ENCODE results near the gene KRTAP29-1.

KRTAP29-1 gene

DNA sequence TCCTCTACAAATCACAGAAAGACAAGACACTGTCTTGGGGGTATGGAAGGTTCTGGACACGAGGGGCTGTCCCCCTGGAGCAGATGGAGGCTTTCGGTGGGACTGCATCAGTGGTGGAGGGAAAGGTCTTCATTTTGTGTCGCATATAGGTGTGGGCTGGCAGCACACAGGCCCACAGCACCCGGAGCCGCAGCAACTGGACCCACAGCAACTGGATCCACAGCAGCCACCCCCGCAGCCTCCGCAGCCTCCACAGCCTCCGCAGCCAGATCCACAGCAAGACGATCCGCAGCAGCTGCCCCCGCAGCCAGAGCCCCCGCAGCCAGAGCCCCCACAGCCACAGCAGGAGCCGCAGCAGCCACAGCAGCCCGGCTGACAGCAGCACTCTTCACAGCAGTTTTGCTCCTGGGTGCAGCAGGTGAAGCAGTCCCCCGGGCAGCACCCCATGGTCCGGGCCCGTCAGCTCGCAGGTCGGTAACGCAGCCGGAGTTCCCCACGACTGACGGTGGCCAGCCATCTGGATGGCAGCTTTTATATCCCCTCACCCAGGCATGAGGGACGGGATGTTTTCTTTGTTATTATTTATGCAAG lies 12.6 kb upstream of the KRTAP29-1 start, which contains the start of gene KRTAP17-1:
TSS of gene KRTAP17-1 (minus strand) at position 507 of the 591 bp plus-strand sequence. CDS start at position 447, 60 bp downstream.
- TF ChIP-seq CSDC2 (CRISPR knock-in tag; IDR thresholded peaks at IDR 0.05): no peak
- no peak for TF ChIP-seq SNAI2 (CRISPR knock-in tag; IDR thresholded peaks at IDR 0.05)
- TF ChIP-seq, protein P1, sequence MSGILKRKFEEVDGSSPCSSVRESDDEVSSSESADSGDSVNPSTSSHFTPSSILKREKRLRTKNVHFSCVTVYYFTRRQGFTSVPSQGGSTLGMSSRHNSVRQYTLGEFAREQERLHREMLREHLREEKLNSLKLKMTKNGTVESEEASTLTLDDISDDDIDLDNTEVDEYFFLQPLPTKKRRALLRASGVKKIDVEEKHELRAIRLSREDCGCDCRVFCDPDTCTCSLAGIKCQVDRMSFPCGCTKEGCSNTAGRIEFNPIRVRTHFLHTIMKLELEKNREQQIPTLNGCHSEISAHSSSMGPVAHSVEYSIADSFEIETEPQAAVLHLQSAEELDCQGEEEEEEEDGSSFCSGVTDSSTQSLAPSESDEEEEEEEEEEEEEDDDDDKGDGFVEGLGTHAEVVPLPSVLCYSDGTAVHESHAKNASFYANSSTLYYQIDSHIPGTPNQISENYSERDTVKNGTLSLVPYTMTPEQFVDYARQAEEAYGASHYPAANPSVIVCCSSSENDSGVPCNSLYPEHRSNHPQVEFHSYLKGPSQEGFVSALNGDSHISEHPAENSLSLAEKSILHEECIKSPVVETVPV (CRISPR knock-in tag; IDR thresholded peaks at IDR 0.05): no peak
- TF ChIP-seq RARB (CRISPR knock-in tag; IDR thresholded peaks at IDR 0.05): no peak
- TF ChIP-seq ZNF70 (CRISPR knock-in tag; IDR thresholded peaks at IDR 0.05): no peak
- TF ChIP-seq, protein P2, sequence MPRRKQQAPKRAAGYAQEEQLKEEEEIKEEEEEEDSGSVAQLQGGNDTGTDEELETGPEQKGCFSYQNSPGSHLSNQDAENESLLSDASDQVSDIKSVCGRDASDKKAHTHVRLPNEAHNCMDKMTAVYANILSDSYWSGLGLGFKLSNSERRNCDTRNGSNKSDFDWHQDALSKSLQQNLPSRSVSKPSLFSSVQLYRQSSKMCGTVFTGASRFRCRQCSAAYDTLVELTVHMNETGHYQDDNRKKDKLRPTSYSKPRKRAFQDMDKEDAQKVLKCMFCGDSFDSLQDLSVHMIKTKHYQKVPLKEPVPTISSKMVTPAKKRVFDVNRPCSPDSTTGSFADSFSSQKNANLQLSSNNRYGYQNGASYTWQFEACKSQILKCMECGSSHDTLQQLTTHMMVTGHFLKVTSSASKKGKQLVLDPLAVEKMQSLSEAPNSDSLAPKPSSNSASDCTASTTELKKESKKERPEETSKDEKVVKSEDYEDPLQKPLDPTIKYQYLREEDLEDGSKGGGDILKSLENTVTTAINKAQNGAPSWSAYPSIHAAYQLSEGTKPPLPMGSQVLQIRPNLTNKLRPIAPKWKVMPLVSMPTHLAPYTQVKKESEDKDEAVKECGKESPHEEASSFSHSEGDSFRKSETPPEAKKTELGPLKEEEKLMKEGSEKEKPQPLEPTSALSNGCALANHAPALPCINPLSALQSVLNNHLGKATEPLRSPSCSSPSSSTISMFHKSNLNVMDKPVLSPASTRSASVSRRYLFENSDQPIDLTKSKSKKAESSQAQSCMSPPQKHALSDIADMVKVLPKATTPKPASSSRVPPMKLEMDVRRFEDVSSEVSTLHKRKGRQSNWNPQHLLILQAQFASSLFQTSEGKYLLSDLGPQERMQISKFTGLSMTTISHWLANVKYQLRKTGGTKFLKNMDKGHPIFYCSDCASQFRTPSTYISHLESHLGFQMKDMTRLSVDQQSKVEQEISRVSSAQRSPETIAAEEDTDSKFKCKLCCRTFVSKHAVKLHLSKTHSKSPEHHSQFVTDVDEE (CRISPR knock-in tag; IDR thresholded peaks at IDR 0.05): no peak
- no peak for TF ChIP-seq ESRRG (CRISPR knock-in tag; IDR thresholded peaks at IDR 0.05)
- TF ChIP-seq ARNTL (CRISPR knock-in tag; IDR thresholded peaks at IDR 0.05; ENCODE audit: borderline replicate concordance, low read depth): no peak
- TF ChIP-seq TCF4 (CRISPR knock-in tag; IDR thresholded peaks at IDR 0.05; ENCODE audit: borderline replicate concordance): no peak
- TF ChIP-seq TOX (CRISPR knock-in tag; IDR thresholded peaks at IDR 0.05; ENCODE audit: borderline replicate concordance): no peak
- TF ChIP-seq PPARA (CRISPR knock-in tag; IDR thresholded peaks at IDR 0.05; ENCODE audit: borderline replicate concordance): no peak
- TF ChIP-seq ZNF8 (CRISPR knock-in tag; IDR thresholded peaks at IDR 0.05): no peak
- no peak for TF ChIP-seq ISL1 (CRISPR knock-in tag; IDR thresholded peaks at IDR 0.05)
- no peak for TF ChIP-seq ZFP3 (CRISPR knock-in tag; IDR thresholded peaks at IDR 0.05)
- no peak for TF ChIP-seq ZFP30 (CRISPR knock-in tag; IDR thresholded peaks at IDR 0.05)
- ATAC-seq: no peak

DNA sequence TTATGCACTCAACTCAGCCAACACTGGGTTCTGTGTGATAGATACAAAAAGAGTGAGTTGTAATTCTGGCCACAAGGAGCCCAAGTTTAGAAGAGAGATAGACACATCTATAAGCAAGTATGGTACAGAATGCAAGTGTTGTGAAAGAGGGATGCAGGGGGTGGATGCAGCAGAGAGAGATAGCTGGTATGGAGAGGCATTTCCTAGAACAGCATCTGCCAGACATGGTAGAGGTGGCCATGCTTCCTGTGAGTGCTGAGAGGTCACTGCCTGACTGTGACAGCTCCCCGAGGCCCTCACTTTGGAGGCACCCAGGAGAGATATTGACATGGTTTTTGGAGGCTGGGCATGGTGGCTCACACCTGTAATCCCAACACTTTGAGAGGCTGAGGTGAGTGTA lies 8.5 kb upstream of the KRTAP29-1 start:
- no peak for ATAC-seq

More for the DNA sequence above, 8.5 kb upstream of the KRTAP29-1 start:
- TF ChIP-seq, protein P2 (CRISPR knock-in tag; IDR thresholded peaks at IDR 0.05): no peak
- TF ChIP-seq OSR1 (CRISPR knock-in tag; IDR thresholded peaks at IDR 0.05) (no peak), PPARA (CRISPR knock-in tag; IDR thresholded peaks at IDR 0.05; ENCODE audit: borderline replicate concordance) (no peak), ZC3H10 (CRISPR knock-in tag; IDR thresholded peaks at IDR 0.05) (no peak), ZNF70 (CRISPR knock-in tag; IDR thresholded peaks at IDR 0.05) (no peak), TCF4 (CRISPR knock-in tag; IDR thresholded peaks at IDR 0.05; ENCODE audit: borderline replicate concordance) (no peak), RARB (CRISPR knock-in tag; IDR thresholded peaks at IDR 0.05) (no peak), SNAI2 (CRISPR knock-in tag; IDR thresholded peaks at IDR 0.05) (no peak), ZFP3 (CRISPR knock-in tag; IDR thresholded peaks at IDR 0.05) (no peak), ZFP30 (CRISPR knock-in tag; IDR thresholded peaks at IDR 0.05) (no peak), ESRRG (CRISPR knock-in tag; IDR thresholded peaks at IDR 0.05) (no peak), ARNTL (CRISPR knock-in tag; IDR thresholded peaks at IDR 0.05; ENCODE audit: borderline replicate concordance, low read depth) (no peak), BACH2 (CRISPR knock-in tag; IDR thresholded peaks at IDR 0.05; ENCODE audit: borderline replicate concordance) (no peak), ISL1 (CRISPR knock-in tag; IDR thresholded peaks at IDR 0.05) (no peak), GLIS3 (CRISPR knock-in tag; IDR thresholded peaks at IDR 0.05) (no peak)
- TF ChIP-seq, protein P3, sequence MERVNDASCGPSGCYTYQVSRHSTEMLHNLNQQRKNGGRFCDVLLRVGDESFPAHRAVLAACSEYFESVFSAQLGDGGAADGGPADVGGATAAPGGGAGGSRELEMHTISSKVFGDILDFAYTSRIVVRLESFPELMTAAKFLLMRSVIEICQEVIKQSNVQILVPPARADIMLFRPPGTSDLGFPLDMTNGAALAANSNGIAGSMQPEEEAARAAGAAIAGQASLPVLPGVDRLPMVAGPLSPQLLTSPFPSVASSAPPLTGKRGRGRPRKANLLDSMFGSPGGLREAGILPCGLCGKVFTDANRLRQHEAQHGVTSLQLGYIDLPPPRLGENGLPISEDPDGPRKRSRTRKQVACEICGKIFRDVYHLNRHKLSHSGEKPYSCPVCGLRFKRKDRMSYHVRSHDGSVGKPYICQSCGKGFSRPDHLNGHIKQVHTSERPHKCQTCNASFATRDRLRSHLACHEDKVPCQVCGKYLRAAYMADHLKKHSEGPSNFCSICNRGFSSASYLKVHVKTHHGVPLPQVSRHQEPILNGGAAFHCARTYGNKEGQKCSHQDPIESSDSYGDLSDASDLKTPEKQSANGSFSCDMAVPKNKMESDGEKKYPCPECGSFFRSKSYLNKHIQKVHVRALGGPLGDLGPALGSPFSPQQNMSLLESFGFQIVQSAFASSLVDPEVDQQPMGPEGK (CRISPR knock-in tag; IDR thresholded peaks at IDR 0.05; ENCODE audit: borderline replicate concordance): no peak
- TF ChIP-seq, protein P4, sequence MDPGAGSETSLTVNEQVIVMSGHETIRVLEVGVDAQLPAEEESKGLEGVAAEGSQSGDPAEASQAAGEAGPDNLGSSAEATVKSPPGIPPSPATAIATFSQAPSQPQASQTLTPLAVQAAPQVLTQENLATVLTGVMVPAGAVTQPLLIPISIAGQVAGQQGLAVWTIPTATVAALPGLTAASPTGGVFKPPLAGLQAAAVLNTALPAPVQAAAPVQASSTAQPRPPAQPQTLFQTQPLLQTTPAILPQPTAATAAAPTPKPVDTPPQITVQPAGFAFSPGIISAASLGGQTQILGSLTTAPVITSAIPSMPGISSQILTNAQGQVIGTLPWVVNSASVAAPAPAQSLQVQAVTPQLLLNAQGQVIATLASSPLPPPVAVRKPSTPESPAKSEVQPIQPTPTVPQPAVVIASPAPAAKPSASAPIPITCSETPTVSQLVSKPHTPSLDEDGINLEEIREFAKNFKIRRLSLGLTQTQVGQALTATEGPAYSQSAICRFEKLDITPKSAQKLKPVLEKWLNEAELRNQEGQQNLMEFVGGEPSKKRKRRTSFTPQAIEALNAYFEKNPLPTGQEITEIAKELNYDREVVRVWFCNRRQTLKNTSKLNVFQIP (CRISPR knock-in tag; IDR thresholded peaks at IDR 0.05; ENCODE audit: borderline replicate concordance, low read depth): no peak
- TF ChIP-seq, protein P5, sequence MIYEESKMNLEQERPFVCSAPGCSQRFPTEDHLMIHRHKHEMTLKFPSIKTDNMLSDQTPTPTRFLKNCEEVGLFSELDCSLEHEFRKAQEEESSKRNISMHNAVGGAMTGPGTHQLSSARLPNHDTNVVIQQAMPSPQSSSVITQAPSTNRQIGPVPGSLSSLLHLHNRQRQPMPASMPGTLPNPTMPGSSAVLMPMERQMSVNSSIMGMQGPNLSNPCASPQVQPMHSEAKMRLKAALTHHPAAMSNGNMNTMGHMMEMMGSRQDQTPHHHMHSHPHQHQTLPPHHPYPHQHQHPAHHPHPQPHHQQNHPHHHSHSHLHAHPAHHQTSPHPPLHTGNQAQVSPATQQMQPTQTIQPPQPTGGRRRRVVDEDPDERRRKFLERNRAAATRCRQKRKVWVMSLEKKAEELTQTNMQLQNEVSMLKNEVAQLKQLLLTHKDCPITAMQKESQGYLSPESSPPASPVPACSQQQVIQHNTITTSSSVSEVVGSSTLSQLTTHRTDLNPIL (CRISPR knock-in tag; IDR thresholded peaks at IDR 0.05; ENCODE audit: low read depth): no peak
- TF ChIP-seq, protein P1 (CRISPR knock-in tag; IDR thresholded peaks at IDR 0.05): no peak
